ENCODE data around the gene ARHGAP22.

ARHGAP22 gene

GRCh38 chr10:48632166-48632565 lies 27.3 kb upstream of the ARHGAP22 start:
- DNase-seq: no peak

GRCh38 chr10:48627984-48628609 lies 23.2 kb upstream of the ARHGAP22 start:
- peak; percentile 93 for DNase-seq

DNA sequence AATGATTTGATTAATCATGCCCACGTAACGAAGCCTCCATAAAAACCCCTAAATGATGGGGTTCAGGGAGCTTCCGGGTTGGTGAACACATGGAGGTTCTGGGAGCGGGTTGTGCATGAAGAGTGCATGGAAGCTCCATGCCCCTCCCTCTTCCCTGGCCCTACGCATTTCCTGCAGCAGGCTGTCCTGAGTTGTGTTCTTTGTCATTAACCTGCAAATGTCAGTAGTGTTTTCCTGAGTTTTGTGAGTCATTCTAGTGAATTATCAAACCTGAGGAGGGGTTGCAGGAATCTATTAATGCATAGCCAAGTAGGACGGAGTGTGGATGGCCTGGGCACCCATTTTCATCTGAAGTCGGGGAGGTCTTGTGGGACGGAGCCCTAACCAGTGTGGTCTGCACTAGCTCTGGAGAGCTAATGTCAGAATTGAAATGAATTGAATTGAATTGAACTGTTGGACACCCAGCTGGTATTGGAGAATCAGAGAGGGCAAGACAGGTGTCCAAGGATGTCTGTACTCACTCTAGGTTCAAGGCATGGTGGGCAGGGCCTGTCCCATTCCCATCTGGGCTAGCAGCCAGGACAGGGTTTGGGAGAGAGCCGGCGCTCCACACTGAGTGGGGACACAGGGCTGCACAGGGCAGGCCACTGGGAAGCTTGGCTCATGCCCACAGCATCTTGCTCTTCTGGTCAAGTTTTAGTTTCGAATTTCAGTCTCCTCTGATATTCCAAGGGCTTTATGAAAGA lies 22.3 kb upstream of the ARHGAP22 start:
- no peak for DNase-seq

GRCh38 chr10:48626447-48626846 lies 21.6 kb upstream of the ARHGAP22 start:
- no peak for DNase-seq

DNA sequence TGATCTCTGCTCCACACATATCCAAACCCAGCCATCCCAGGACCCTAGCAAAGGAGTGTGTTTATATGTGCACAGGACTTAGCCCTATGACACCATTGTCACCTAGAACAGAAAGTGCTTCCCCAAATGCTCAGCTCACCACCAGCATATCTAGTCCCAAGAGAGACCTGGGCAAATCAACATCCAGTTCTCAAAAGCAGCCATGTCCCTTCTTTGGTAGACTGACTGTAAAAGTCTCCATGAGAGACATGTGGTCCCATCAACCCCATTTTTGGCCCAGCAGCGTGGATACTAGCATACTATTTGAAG lies 20.9 kb upstream of the ARHGAP22 start:
- no peak for DNase-seq

DNA sequence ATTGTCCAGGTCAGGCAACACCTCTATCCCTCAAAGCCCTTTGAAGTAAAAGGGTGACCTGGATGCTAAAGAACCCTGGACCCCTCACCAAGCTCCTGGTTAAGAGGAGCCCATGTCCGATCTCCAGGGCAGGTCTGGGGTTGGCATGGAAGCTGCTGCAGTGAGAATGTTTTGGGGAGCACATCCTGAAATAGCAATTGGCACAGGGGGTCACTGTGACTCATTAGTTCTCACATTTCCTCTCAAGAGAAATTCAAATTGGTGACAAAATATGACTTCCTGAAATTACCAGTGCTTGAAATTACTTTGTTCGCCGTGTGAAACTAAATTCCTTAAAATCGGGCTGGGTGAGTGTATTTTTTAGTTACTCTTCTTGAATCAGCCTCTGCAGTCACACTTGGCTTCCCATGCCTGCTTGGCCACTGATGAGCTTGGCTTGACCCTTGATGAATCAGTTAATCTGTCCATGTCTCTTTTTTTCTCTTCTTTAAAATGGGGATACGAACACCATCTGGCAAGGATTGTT lies 18.8 kb upstream of the ARHGAP22 start:
- no peak for DNase-seq

DNA sequence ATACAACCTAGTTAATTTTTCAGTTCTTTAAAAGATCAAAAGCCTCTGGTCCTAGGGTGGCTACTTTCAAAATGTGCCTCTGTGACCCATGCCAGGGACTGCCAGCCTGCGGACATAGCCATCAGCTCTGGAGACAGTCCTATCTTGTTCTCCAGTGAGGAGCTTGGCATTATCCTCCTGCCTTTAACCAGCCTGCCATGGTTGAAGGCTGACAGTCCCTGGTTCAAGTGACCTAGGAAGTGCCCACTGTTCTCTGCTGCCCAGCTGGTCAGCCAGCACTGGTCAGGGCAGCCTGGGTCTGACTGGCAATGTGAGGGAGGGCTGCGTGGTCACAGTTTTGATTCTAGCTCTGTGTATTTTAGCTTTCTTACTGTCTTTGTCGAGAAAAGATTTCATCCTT lies 18.1 kb upstream of the ARHGAP22 start:
- no peak for DNase-seq

DNA sequence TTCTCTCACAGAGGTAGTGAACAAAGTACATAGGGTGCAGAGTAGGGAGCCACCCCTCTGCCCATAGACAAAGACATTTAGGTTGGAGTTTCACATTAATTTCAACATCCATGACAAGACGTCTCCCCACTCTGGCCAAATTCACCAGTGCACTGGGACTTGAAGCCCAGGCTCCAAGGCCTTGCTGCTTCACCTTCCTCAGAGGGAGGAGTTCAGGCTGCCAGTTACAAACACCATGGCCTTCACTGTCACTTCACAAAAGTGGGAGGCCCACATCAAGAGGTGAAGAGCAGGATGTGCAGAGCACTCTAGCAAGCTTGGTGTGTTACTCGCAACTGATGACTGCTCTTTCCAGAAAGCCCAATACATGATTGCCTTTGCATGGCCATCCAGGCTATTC lies 15.8 kb upstream of the ARHGAP22 start:
- DNase-seq: no peak

DNA sequence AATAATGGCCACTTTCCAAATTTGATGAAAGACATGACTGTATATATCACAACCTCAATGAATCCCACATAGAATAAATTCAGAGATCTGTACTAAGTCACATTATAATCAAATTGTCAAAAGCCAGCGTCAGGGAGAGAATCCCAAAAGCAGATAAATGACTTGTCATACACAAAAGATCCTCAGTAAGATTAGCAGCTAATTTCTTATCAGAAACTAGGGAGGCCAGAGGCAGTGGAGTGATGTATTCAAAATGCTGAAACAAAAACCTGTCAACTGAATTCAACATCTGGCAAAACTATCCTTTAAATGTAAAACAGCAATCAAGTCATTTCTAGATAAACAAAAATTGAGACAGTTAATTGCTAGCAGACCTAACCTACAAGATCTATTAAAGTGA lies 11.6 kb upstream of the ARHGAP22 start:
- DNase-seq: no peak

DNA sequence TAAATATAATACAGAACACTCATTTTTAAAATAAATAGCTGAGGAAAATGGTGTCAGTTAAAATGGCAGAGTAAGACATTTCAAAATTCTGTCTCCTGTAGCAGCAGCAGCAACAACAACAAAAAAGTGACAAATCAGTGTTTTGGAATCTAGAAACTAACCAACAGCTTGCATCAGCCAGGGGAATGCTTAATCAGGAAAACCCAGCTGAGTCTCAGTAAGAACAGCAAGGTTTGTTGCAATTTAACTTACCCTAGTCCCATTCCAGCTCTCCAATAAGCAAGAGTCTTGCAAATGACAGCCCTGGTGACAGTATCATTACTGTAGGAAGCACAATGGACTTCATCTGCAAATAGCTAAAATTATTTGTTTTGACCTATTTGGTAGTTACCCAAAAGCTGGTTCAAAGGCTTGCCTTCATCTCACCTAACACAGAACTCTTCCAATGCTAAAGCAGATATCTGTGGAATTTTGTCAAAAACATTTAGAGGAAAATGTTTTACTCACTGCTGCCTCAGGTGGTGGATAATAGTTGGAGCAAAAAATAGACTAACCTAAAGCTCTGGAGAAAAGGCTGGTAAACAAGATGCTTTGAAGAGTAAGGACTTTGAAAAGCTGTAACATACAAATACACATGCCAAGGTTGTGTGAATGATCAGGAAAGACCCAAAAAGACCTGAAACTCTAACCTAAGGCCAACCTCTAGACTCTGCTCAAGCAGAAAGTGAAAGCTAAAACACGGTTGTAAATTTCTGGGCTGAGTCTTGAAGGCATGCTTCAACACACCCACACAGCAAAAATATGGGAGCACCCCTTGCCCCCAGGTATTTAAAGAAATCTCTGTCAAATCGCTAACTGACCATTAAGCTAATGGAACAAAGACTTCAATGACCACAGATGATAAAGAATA lies 9.9 kb upstream of the ARHGAP22 start:
- DNase-seq: no peak

DNA sequence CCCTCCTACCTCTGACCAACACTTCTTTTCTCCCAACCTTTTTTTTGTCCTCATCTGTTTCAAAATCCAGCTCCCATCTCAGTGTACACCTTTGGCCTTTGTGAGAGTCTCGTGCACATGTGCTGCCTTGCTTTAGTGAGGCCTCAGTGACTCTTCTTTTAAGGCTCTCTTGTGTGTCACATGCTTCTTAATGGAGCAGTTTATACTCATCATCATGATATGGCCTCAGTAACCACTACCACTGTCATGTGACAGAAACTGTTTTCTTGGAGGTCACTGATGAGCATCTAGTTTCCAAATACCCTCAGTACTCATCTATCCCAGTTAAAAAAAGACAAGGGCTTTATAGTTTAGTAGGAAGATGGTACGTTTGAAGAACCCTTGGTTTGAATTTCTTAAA lies 8.1 kb upstream of the ARHGAP22 start:
- DNase-seq: no peak

DNA sequence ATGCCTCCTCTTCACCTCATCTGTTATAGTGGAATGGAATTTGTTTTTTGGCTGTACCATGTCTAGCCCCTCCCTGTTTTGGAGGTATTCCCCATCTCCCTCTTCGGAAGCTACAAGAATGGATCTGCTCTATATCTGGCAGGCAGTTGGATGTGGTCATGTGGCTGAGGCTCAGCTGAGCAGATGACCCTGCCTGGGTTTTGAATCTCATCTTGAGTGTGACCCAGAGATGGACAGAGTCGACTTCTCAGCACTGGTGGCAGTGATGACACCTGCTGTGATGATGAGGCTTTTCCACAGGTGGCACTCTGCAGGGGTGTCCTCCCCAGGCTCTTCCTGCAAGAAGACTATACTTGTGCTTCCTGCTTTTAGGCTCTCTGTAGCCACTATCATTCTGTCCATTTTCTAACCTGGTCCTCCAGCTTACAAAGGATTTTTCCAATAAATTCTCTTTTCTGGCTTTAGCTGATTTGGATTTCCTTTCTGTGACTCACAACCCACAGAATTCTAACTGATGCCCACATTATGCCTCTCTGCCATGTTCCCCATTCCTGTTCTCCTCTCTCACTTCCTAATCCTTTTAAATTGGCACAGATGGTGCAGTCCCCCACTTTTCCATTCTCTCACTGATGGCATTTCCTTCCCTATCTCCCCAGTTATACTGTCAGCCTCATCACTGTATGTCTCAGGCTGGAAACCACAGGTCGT lies 7.5 kb upstream of the ARHGAP22 start:
- no peak for DNase-seq

DNA sequence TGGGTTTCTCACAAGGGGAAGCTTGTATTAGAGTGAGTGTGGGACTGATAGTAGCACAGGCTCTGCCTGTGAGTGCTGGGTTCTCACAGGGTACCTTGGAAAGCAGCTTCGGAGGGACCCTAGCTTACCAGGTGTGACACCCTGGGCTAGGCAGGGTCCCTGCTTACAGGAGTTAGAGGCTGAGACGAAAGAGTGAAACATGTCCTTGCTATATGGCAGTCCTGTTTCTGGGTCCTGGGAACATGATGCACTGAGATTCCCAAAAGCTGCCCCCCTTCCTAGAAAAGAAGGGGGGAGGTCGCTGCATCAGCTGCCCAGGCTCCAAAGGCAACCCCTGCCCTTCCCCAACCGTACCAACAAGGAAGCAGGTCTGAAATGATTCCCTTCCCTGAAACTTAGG lies 6.3 kb upstream of the ARHGAP22 start:
- DNase-seq: no peak

GRCh38 chr10:48610585-48611093 lies 5.8 kb upstream of the ARHGAP22 start:
- no peak for DNase-seq

DNA sequence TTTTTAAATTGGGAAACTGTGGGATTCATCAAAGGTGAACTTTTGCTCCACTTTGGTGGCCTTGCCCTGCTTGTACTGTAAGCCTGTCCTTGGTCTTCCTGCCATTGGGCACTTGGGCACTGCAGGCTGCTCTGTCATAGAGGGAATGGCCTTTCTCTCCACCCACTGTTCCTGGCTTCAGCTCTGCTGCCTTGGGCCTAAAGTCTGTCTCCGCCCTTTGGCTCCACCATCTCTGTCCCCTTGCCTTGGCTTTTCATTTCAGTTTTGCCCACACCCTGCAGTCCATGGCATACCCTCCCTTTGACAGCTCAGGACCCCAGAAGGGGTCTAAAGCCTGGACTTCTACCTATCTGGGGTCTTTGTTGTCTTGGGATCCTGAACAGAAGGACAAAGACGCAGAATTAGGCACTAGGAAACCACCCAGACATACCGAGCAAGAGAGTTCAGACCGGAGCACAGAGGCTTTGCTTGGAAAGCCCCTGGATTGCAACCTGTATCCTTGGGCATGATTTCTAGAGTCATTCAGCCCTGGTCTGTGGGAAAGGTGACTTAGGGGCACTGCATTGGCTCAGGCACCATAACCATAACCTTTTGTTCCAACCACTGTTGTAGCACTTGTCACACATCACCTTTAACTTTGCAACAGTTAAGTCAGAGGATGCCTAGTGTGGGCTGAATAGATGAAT lies 5.2 kb upstream of the ARHGAP22 start:
- no peak for DNase-seq

DNA sequence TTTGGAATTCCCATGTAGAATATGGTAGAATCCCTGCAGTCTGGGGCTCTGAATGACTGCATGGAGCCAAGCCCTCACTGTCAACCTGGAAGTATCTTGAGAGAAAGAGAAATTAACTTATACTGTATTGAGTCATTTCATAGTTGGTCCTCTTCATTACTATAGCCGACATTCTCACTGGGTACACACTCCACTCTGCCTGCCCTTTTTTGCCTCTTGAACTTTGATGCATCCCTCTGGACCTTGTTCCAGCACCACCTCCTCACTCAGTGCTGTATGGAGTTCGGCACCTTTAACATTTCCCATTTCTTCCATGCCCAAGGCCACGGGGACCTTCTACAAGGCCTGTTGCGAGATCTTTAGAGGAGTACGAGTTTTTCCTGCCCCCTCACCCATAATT lies 4.6 kb upstream of the ARHGAP22 start:
- DNase-seq: no peak

DNA sequence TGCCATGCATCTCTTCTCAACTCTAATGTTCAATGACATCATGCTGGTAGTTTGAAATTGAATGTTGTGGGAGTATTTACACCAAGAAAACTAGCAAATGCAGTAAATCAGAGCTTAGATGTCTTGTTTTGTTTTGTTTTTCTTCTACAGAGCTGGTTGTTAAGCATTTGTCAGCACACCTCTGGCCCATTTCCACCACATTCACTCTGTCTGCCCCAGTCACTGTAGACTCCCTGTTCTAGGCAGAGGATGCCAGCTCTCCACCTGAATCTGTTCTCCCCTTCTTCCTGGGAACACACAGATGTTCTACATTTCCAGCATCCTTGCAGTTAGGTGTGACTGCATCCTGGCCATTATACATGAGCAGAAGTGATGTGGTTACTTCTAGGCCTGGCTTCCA lies 4.1 kb upstream of the ARHGAP22 start:
- no peak for DNase-seq

DNA sequence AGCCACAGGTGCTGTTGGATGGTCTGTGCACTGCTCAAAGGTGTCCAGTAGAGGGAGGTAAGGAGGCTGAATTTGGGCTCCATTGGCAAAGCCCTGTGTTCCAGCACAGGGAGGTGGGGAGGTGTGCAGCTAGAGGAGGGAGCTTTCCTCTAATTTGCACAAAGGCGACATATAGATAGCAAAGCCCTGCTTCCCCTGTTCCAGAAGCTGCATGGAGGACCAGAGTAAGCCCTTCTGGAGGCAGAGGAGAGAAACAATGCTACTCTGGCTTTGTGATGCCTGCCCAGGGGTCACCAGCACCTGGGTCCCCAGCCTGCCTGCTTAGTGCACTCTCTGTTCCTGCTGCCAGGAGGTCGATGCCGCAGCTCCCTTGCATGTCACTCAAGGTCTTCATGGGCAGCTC lies 3.4 kb upstream of the ARHGAP22 start:
- no peak for DNase-seq

DNA sequence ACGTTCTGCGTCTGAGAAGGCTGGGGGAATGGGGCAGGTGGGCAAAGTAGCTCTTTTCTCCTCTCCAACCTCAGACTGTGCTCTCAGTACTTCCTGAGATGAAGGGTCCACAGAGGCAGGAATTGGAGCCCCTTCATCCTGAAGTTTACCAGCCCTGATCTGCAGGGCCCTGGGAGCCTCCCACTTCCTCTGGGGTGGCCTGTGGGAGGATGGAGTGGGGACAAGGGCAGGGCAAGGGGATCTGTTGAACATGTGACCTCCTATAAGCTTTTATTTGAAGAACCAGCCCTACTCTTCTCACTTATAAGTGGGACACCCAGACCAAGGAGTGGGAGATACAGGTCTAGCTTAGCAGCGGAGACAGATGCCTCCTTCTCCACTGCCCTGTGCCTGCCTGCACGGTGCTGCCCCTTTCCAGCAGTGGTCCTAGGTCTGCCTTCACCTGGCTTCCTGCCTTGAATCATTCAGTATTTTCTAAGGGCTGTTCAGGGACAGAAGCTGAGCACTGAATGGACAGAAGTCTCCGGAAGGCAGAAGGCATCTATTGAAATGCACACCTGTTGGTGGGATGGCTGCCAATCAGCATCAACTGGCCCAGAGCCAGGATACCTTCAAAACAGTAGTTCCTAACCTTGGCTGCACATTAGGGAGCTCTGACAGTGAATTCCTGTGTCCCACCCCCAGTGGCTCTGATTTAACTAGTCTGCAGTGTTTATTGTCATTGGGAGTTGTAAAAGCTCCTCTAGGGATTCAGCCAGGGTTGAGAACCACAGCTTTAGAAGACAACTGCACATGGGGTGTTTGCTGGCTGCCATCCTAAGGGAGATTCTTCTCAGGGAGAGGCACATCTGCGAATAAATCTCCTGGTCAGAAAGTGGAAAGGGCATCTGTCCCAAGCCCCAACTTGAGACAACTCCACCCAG lies 2.7 kb upstream of the ARHGAP22 start:
- no peak for DNase-seq

- no peak for DNase-seq
These were observed 1.9 kb upstream of the ARHGAP22 start for GRCh38 chr10:48606530-48607355.
